SK-N-SH treated with all-trans-retinoic acid at 6 μM for 48 hours (cell line): Measurements from ENCODE around the gene RAB30.

ENCODE experiments used
- ATAC-seq: fragments of 200-7000 bp; cut with Tn5 transposase; 3 replicates; pipeline ENCODE4 v1.9.1; 2020; ENCODE audit warnings: mild to moderate bottlenecking, moderate library complexity
- ARNTL ChIP-seq: fragments of 450-650 bp; formaldehyde crosslinking; IDR thresholded peaks from 2 replicates; pipeline ENCODE4 v1.5.0; 2020; ENCODE audit warnings: low read depth, mild to moderate bottlenecking, moderate library complexity, borderline replicate concordance
- BACH2 ChIP-seq: fragments of 250-450 bp; sonication (Bioruptor Pico); IDR thresholded peaks from 2 replicates; pipeline ENCODE4 v1.9.0; 2021; ENCODE audit warnings: mild to moderate bottlenecking, borderline replicate concordance
- CREB5 ChIP-seq: fragments of 250-450 bp; sonication (Bioruptor Pico); IDR thresholded peaks from 2 replicates; pipeline ENCODE4 v1.5.1; 2020; ENCODE audit warnings: low read depth, mild to moderate bottlenecking, moderate library complexity
- CSDC2 ChIP-seq: fragments of 250-450 bp; sonication (Bioruptor Pico); IDR thresholded peaks from 2 replicates; pipeline ENCODE4 v1.5.0; 2020; ENCODE audit warnings: mild to moderate bottlenecking, moderate library complexity
- ESRRG ChIP-seq: fragments of 250-450 bp; sonication (Bioruptor Pico); IDR thresholded peaks from 2 replicates; pipeline ENCODE4 v1.6.1; 2021; ENCODE audit warnings: mild to moderate bottlenecking
- GLIS3 ChIP-seq: fragments of 250-450 bp; sonication (Bioruptor Pico); IDR thresholded peaks from 2 replicates; pipeline ENCODE4 v1.5.0; 2020; ENCODE audit warnings: mild to moderate bottlenecking, moderate library complexity
- ISL1 ChIP-seq: fragments of 250-450 bp; sonication (Bioruptor Pico); IDR thresholded peaks from 2 replicates; pipeline ENCODE4 v2.1.2; 2022; ENCODE audit warnings: mild to moderate bottlenecking, moderate library complexity
- OSR1 ChIP-seq: fragments of 250-450 bp; sonication (Bioruptor Pico); IDR thresholded peaks from 2 replicates; pipeline ENCODE4 v1.8.0; 2022; ENCODE audit warnings: moderate library complexity, mild to moderate bottlenecking, inconsistent platforms
- PATZ1 ChIP-seq: fragments of 250-450 bp; sonication (Bioruptor Pico); IDR thresholded peaks from 2 replicates; pipeline ENCODE4 v1.8.0; 2020; ENCODE audit warnings: mild to moderate bottlenecking, moderate library complexity, borderline replicate concordance
- PPARA ChIP-seq: fragments of 250-450 bp; sonication (Bioruptor Pico); IDR thresholded peaks from 2 replicates; pipeline ENCODE4 v1.5.0; 2020; ENCODE audit warnings: mild to moderate bottlenecking, borderline replicate concordance
- RARB ChIP-seq: fragments of 250-450 bp; sonication (Bioruptor Pico); IDR thresholded peaks from 2 replicates; pipeline ENCODE4 v1.8.0; 2021; ENCODE audit warnings: mild to moderate bottlenecking, moderate library complexity
- SNAI2 ChIP-seq: fragments of 250-450 bp; sonication (Bioruptor Pico); IDR thresholded peaks from 2 replicates; pipeline ENCODE4 v1.5.0; 2020; ENCODE audit warnings: mild to moderate bottlenecking, moderate library complexity
- TCF4 ChIP-seq: fragments of 250-450 bp; sonication (Bioruptor Pico); IDR thresholded peaks from 2 replicates; pipeline ENCODE4 v1.8.0; 2021; ENCODE audit warnings: mild to moderate bottlenecking, moderate library complexity, borderline replicate concordance
- TOX ChIP-seq: fragments of 250-450 bp; sonication (Bioruptor Pico); IDR thresholded peaks from 2 replicates; pipeline ENCODE4 v1.8.0; 2021; ENCODE audit warnings: mild to moderate bottlenecking, moderate library complexity, borderline replicate concordance
- TSHZ2 ChIP-seq: fragments of 250-450 bp; sonication (Bioruptor Pico); IDR thresholded peaks from 2 replicates; pipeline ENCODE4 v1.5.0; 2020; ENCODE audit warnings: mild to moderate bottlenecking, moderate library complexity
- ZC3H10 ChIP-seq: fragments of 250-450 bp; sonication (Bioruptor Pico); IDR thresholded peaks from 2 replicates; pipeline ENCODE4 v1.5.1; 2021; ENCODE audit warnings: mild to moderate bottlenecking, moderate library complexity
- ZFP3 ChIP-seq: fragments of 250-450 bp; sonication (Bioruptor Pico); IDR thresholded peaks from 2 replicates; pipeline ENCODE4 v1.5.0; 2020; ENCODE audit warnings: mild to moderate bottlenecking, moderate library complexity
- ZFP30 ChIP-seq: fragments of 450-650 bp; formaldehyde crosslinking; IDR thresholded peaks from 2 replicates; pipeline ENCODE4 v1.5.0; 2022; ENCODE audit warnings: mild to moderate bottlenecking, moderate library complexity
- ZNF70 ChIP-seq: fragments of 450-650 bp; formaldehyde crosslinking; IDR thresholded peaks from 2 replicates; pipeline ENCODE4 v1.5.0; 2020; ENCODE audit warnings: mild to moderate bottlenecking, moderate library complexity
- ZNF8 ChIP-seq: fragments of 450-650 bp; formaldehyde crosslinking; IDR thresholded peaks from 2 replicates; pipeline ENCODE4 v1.5.0; 2020; ENCODE audit warnings: mild to moderate bottlenecking, moderate library complexity
- TF ChIP-seq, protein P1 (sequence below): fragments of 250-450 bp; sonication (Bioruptor Pico); IDR thresholded peaks from 2 replicates; pipeline ENCODE4 v1.5.1; 2021; ENCODE audit warnings: mild to moderate bottlenecking, moderate library complexity
- TF ChIP-seq, protein P2 (sequence below): fragments of 250-450 bp; sonication (Bioruptor Pico); IDR thresholded peaks from 2 replicates; pipeline ENCODE4 v1.8.0; 2021; ENCODE audit warnings: low read depth, mild to moderate bottlenecking, moderate library complexity, borderline replicate concordance

Gene RAB30

GRCh38 chr11:83027794-83028193 lies 43.9 kb downstream of the RAB30 start:
- TF ChIP-seq, protein P1, sequence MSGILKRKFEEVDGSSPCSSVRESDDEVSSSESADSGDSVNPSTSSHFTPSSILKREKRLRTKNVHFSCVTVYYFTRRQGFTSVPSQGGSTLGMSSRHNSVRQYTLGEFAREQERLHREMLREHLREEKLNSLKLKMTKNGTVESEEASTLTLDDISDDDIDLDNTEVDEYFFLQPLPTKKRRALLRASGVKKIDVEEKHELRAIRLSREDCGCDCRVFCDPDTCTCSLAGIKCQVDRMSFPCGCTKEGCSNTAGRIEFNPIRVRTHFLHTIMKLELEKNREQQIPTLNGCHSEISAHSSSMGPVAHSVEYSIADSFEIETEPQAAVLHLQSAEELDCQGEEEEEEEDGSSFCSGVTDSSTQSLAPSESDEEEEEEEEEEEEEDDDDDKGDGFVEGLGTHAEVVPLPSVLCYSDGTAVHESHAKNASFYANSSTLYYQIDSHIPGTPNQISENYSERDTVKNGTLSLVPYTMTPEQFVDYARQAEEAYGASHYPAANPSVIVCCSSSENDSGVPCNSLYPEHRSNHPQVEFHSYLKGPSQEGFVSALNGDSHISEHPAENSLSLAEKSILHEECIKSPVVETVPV (CRISPR knock-in tag): no peak
- TF ChIP-seq PPARA (CRISPR knock-in tag): no peak
- TF ChIP-seq ZC3H10 (CRISPR knock-in tag): no peak
- no peak for TF ChIP-seq ZFP3 (CRISPR knock-in tag)
- TF ChIP-seq ISL1 (CRISPR knock-in tag): no peak
- TF ChIP-seq TOX (CRISPR knock-in tag): no peak
- TF ChIP-seq TCF4: no peak

DNA sequence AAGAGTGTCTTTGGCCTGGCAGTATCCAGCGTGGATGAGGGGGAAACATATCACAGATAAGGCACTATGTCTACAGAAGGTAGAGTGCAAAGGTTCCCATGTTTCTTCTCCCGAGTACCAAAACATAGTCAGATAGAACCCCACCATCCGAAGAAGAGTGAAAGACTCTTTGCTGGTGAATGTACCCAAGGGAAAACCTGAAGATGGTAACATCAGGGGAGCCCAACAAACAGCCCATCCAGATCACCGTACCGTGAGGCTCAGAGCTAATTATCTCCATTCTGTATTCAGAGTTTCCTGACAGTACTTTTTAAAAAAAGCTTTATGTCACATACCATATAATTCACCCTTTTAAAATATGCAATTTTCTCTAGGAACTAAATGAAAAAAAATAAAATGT lies 44.4 kb downstream of the RAB30 start:
- ATAC-seq: no peak

More at GRCh38 chr11:83027794-83028193, 43.9 kb downstream of the RAB30 start:
- no peak for ATAC-seq

GRCh38 chr11:83026229-83026628 lies 45.5 kb downstream of the RAB30 start:
- no peak for ATAC-seq
- TF ChIP-seq ZNF8 (CRISPR knock-in tag) (no peak), ISL1 (CRISPR knock-in tag) (no peak), GLIS3 (no peak), OSR1 (CRISPR knock-in tag) (no peak), BACH2 (no peak), PATZ1 (CRISPR knock-in tag) (no peak), CSDC2 (CRISPR knock-in tag) (no peak), TOX (CRISPR knock-in tag) (no peak), ARNTL (no peak), CREB5 (CRISPR knock-in tag) (no peak), ZNF70 (CRISPR knock-in tag) (no peak), TSHZ2 (CRISPR knock-in tag) (no peak), RARB (no peak), SNAI2 (CRISPR knock-in tag) (no peak), ZC3H10 (CRISPR knock-in tag) (no peak), ESRRG (no peak), TCF4 (no peak)
- TF ChIP-seq, protein P1 (CRISPR knock-in tag): no peak
- TF ChIP-seq, protein P2, sequence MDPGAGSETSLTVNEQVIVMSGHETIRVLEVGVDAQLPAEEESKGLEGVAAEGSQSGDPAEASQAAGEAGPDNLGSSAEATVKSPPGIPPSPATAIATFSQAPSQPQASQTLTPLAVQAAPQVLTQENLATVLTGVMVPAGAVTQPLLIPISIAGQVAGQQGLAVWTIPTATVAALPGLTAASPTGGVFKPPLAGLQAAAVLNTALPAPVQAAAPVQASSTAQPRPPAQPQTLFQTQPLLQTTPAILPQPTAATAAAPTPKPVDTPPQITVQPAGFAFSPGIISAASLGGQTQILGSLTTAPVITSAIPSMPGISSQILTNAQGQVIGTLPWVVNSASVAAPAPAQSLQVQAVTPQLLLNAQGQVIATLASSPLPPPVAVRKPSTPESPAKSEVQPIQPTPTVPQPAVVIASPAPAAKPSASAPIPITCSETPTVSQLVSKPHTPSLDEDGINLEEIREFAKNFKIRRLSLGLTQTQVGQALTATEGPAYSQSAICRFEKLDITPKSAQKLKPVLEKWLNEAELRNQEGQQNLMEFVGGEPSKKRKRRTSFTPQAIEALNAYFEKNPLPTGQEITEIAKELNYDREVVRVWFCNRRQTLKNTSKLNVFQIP (CRISPR knock-in tag): no peak

More for the DNA sequence above, 44.4 kb downstream of the RAB30 start:
- TF ChIP-seq PPARA (CRISPR knock-in tag) (no peak), GLIS3 (no peak), ZC3H10 (CRISPR knock-in tag) (no peak), ISL1 (CRISPR knock-in tag) (no peak), ZFP30 (CRISPR knock-in tag) (no peak)
